ENCODE measurements around the gene KCNQ1OT1.

KCNQ1OT1 gene

DNA sequence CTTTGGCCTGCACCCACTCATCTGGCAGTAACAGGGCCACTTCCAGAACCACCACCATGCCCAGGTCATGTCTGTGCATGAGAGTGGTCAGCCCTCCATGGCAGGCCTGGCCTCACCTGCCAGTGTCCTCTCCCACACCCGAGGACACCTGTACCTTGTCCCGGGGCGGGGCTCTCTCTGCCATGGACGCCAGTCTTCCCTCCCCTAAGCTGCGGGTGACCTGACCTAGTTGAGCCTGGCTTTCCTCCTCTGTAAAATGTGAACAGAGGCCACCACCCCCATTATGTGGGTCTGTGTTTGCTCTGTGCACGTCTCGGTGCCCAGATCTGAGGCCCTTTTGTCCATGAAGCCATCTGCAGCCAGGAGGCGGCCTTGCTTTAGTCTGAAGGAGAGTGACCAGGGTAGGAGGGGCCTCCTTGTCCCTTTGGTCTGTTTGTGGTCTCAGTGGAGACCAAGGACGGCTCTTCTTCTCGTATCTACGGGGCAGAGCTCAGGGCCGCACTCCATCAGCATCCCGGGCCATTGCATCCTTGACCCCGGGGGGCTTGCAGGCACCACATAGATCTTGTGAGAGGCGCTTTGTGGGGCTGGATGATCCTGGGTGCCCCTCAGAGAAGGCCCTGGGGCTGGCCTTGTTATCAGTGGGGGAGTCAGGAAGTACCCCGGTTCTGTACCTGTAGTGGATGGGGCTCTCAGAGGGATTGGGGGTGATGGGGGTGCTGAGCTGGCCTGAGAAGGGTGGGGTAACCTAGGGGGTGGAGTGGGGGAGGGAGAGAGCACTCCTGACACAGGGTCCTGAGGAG lies 133.4 kb downstream of the KCNQ1OT1 start:
- no peak for DNase-seq

DNA sequence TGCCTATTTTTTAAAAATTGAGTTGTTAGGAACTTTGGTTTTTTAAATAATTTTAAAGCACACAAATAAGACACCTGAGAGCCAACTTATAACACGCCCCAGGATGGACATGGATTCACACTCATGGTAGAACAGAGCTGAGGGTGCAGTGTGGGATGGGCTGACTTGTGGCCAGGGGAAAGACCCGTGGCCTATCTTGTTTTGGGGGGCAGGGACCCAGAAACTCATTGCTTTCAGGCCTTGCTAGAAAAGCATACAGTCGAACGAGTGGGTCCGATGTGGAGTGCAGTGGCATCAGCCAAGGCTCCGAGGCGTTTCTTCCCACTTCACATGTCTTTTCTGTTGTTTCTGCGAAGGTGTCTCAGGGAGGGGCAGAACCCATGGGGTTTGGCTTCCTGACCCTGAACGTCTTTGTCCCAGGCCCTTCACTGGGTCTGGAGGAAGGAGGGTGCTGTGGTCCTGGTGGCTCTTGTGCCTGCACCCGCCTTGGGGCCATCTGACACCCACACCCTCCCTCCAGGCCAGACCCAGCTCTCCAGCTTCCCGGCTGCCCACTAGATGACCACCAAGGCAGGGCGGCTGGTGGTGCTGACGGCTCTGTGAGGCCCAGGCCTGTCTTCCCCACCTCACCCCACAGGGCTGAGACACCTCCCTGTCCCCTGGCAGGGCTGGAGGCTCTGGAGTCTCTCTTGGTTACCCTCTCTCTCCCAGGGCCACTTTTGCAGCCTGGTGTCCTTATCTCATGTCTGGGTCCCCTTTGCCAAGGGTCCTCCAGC lies 134.2 kb downstream of the KCNQ1OT1 start:
- DNase-seq, result no peak

GRCh38 chr11:2564588-2565425 lies 135.0 kb downstream of the KCNQ1OT1 start:
- no peak for DNase-seq

- DNase-seq, result no peak
Measured at GRCh38 chr11:2564008-2564530, 135.7 kb downstream of the KCNQ1OT1 start.

DNA sequence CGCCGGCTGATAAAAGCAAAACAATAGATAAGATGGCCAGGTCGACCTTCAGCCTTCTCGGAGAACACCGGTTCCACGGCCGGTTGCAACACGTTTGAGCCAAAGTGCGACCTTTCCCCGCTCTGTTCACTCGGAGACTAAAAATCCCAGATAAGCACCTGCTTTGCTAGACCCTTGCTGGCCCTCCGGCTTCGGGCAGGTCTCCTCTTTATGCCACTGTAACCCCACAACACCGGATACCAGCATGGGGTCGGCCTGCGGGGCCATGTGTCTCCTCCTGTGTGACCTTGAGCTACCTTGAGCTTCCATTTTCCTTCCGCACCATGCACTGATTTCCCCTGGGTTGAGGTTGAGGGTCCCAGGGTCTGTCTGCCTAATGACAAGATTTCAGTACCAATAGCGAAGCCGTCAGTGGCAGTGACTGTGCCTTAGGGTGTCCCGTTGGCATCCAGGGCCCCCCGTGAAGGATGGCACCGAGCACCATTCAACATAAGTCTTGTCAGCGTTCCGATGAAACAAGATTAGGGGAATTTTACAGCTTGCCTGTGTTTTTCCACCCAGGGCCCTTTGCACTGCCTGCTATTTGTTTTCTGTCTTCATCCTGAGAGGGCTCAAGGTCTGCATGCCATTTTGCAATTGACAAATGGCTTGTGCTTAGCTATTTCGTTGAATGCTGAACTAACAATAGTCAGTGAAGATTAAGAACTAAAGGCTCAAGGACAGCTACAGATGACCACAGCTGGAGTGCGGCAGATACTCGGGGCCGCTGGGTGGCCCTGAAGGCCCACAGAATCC lies 136.4 kb downstream of the KCNQ1OT1 start:
- DNase-seq, result no peak

DNA sequence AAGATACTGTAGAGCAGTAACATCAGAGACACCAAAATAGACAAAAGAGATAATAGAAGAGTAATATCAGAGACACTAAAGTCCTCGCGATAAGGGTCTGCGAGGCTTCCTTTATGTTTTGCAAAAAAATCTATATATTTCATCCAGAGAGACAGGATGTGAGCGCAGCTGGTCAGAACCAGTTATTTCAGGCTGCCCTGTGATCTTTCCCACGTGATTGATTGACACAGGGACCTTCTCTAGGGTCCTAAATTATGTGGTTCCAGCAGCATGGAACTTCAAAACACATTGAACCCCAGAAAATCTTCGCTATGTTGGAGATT lies 136.9 kb downstream of the KCNQ1OT1 start:
- DNase-seq, result no peak

DNA sequence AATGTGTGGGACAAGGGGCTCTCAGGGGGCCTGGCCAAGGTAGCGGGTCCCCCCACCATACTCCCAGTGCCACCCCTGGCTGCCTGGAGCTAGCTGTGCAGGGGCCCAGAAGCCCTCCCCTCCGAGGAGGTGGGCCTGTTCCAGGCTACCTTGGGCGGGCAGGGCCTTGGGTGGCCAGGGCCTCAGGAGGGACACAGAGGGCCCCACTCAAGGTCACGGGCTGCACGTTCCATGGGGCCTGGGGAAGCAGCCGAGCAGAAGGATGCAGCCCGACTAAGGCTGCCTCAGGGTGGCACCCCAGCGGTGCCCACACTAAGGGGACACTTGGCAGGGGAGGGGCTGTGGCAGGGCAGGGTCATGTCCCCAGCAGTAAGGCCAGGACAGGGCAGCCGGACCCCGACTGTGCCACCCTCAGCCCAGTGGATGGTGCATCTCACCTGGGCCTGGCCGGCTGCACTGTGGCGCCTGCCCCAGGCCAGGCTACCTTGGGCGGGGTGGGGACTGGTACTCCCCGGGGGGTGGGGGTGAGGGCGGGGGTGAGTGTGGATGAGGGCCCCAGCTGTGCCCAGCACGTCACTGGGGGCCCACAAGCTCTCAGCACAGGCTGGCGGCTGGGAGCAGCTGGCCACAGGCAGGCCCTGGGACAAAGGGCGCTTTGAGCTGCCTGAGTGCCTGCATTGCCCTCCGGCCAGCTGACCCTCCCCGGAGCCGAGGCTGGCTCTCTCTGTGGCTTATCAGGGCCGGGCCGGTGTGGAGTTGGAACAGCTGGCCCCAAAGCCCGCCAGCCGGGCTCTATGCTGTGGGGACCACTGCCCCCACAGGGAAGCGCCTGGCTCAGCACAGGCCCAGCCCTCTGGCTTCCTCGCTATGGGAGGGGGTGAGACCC lies 137.9 kb downstream of the KCNQ1OT1 start:
- no peak for DNase-seq

DNA sequence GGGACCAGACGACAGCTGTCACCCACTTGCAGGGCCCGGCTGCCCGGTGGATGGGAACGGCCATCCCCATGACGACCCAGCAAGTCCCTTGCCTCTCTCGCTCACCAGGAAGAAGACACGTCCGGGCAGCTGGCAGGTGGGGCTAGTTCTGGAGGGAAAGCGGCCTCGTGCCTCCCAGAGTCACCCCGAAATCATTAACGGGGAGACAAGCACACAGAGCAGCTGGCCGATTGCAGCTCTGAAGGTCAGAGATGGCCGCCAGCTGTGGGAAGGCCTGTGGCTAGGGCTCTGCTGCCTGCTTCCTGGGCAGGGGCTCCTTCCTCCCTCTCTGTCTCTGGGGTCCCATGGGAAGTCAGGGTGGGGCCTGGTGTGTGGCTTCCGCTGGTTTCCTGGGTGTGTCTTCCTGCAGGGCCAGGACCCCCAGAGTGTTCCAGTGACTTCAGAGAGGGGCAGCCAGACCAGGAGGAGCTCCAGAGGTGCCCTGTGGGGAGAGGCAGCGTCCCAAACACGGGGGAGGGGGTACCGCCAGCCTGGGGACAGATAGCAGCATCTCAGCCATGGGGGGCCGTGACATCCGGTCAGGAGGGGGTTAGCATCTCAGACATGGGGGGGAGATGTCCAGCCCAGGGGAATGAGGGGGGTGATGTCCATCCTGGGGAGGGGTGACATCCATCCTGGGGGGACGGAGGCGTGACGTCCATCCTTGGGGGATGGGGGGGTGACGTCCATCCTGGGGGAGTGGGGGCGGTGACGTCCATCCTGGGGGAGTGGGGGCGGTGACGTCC lies 140.1 kb downstream of the KCNQ1OT1 start:
- DNase-seq, result no peak

GRCh38 chr11:2558861-2559526 lies 140.8 kb downstream of the KCNQ1OT1 start:
- no peak for DNase-seq

- DNase-seq, result no peak
Measured at GRCh38 chr11:2558397-2558796, 141.4 kb downstream of the KCNQ1OT1 start.
